HG02678 (cell line): ENCODE measurements around the gene UNC45A.
"Not testable (repeated sequence)": the region's sequence is repeated elsewhere in the genome, so short reads cannot be mapped to it uniquely, and the experiment has no call there.

Source experiments
- ATAC-seq: cut with Tn5 transposase; IDR thresholded peaks from one replicate; pipeline ENCODE4 v1.9.1; 2021; ENCODE audit warnings: mild to moderate bottlenecking, moderate library complexity; ENCODE audit not compliant: unreplicated experiment

The UNC45A gene

DNA sequence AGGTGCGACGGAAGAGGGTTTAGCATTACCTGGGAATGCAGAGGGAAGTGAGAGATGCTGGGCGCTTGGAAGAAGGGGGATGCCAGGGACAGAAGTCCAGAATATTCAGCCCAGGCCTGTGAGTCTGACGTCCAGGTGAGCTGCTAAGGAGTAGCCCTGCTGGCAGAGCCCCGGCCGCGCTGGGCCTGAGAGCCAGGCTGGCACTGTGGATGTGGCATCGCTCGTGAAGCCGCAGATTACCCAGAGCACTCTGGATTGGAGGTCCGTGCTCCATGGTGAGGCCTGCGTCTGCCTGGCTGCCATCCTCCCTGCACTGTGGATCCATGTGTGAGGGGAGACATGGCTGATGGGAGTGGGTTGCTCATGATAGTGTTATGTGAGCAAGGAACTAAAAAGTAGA is 17.5 kb upstream of the UNC45A start:
- no peak for ATAC-seq

DNA sequence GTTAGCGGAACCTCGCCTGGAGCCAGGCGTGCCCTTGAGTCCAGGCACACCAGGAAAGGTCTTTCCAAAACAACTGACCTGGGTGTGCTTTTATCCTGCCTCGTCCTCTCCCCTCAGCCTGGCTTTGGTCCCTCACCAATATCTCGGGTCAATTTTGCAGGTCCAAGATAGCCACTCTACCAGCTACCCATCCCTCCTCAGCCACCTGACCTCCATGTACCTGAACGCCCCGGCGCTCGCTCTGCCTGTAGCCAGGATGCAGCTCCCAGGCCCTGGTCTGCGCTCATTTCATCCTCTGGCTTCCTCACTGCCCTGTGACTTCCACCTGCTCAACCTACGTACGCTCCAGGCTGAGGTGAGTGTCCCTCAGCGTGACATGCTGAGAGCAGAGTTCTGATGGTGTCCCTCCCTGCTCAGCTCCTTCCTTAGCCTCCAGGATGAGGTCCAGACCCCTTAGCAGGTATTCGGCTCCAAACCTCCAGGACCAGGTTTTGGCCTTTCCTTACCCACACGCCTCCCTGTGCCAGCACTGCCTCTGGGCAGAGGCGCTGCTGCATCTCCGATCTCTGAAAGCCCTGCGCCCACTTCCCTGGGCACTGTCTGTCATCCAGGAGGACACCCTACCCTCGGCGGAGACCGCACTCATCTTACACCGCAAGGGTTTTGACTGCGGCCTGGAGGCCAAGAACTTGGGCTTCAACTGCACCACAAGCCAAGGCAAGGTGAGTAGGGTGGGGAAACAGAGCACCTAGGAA is 16.9 kb upstream of the UNC45A start:
- ATAC-seq = no peak

DNA sequence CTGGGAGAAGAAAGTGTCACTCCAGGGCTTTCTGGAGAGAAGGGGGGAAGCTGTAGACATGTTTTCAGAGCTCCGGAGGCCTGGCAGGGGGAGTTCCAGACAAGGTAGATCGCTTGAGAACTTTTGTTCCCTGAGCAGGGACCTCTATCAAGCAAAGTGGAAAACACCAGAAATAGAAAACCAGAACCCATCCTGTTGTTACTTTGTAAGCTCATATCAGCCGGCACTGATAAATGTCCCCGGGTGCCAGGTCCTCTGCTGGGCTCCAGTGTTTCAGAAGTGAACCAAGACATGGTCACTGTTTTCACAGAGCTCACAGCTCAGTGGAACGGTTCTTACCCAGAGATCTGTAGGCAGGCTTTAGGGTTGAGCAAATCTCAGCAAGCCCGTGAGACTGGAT is 16.2 kb upstream of the UNC45A start:
- no peak for ATAC-seq

DNA sequence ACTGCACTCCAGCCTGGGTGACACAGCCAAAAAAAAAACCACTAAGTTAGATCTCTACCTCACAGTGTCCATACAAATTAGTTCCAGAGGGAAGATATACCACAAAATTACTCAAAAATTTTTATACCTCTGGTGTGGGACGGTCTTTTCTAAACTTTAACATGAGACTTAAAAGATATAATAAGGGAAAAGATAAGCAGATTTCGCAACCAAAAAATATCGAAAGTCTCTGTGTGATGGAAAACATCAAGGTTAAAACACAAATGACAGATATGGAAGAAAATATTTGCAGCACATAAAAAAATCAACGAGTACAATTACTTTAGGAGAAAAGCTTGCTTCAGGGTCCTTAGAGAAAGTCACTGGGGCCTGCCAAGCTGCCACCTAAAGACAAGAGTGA is 13.2 kb upstream of the UNC45A start:
- no peak for ATAC-seq

DNA sequence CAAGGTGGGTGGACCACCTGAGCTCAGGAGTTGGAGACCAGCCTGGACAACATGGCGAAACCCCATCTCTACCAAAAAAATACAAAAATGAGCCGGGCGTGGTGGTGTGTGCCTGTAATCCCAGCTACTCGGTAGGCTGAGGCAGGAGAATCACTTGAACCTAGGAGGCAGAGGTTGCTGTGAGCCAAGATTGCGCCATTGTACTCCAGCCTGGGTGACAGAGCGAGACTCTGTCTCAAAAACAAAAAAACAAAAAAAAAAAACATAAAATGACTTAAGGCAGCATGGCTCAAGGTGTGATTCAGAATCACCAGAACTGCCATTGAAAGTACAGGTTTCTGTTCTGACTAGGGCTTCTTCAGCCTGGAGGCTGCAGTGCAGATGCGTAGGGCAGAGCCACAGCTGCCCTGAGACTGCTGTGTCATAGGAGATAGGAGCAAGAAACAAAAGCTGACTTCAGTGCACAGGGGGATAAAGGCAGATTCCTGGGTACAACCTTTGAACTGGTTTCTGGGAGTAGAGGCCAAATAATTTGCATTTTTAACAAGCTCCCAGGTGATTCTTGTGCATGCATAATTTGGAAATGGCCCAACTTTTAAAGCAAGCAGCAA is 12.3 kb upstream of the UNC45A start:
- peak; percentile 62 for ATAC-seq

DNA sequence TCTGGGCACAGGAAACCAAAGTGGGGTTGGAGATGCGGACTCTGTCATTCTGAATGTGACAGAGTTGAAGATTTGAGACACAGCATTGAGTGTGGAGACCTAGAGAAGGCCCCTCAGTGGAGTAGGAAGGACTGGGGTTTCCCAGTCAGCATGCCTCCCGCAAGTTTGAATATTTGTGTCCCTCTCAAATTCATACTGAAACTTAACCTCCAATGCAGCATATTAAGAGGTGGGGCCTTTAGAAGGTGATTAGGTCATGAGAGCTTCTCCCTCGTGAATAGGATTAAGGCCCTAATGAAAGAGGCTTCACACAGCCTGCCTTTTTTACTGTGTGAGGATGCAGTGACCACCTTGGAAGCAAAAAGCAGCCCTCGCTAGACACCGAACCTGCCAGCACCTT is 10.7 kb upstream of the UNC45A start:
- ATAC-seq = peak; percentile 73

DNA sequence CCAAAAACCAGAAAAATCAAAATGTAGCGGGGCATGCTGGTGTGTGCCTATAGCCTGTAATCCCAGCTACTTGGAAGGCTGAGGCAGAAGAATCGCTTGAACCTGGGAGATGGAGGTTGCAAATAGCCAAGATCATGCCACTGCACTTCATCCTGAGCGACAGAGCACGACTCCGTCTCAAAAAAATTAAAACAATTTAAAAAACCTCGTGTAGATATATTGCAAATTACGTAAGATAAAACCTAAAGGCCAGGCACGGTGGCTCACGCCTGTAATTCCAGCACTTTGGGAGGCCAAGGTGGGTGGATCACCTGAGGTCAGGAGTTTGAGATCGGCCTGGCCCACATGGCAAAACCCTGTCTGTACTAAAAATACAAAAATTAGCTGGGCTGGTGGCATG is 8.3 kb upstream of the UNC45A start:
- not testable (repeated sequence) for ATAC-seq

DNA sequence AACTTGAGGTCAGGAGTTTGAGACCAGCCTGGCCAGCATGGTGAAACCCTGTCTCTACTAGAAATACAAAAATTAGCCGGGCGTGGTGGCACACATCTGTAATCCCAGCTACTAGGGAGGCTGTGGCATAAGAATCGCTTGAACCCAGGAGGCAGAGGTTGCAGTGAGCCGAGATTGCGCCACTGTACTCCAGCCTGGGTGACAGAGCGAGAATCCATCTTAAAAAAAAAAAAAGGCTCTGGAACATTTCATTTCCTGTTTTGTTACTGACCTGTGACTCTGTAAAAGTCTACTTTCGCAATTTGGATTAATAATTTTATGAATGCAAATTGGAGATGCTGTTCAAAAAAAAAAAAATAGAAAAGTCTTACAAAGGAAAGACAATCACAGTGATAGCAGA is 7.0 kb upstream of the UNC45A start:
- not testable (repeated sequence) for ATAC-seq

DNA sequence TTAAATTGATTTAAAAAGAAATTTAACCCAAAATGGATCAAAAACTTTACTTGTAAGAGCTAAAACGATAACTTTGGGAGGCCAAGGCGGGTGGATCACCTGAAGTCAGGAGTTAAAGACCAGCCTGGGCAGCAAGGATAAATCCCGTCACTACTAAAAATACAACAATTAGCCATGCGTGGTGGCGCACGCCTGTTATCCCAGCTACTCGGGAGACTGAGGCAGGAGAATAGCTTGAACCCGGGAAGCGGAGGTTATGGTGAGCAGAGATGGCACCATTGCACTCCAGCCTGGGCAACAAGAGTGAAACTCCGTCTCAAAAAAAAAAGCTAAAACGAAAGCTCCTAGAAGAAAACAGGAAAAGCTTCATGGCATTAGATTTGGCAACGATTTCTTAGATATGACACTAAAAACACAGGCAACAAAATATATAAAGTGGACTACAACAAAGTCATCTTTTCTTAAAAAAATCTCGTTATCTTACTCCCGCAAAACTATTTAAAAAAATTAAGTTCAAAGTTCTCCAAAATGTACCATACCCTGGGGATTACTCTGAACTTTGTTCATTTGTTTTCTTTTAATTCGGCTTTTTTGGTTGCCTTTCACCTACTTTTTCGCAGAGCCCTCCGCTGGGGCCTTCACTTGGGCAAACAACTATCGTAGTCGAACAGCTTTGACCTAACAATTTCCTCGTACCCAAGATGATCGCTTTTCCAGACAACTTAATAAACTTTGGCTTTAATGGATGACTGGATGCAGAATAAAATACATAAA is 5.7 kb upstream of the UNC45A start:
- ATAC-seq = no peak

DNA sequence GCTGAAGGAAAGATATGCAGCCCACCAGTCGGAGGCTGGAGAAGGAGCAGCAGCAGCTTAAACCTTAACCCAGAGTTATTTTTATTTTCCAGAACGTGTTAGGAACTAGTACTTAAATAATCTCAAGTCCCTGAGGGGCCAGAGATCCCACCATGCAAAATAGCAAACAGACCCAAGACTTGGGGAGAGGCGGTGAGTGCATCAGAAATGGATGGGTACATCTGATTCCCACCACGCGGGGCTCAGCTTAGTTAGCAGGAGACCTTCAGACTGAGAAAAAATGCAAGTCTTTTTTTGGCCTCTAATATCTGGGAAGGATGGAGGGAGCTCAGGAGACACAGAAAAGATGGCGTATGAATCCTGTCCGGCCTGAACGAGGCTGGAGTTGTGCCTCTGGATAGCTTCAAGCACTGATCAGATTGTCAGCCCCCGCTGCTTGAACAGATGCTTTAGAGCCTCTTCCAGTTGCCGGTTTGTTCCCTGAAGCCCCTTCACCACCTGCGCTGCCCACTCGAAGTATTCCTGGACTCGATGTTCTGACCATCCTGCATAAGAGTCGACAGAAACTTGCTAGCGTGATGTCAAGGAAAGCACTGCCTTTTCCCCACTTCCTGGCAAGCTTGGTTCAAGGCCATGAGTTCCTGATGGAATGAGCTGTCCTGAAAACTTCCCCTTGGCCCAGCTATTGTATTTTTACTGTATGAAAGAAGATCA is 4.1 kb upstream of the UNC45A start:
- ATAC-seq = no peak

DNA sequence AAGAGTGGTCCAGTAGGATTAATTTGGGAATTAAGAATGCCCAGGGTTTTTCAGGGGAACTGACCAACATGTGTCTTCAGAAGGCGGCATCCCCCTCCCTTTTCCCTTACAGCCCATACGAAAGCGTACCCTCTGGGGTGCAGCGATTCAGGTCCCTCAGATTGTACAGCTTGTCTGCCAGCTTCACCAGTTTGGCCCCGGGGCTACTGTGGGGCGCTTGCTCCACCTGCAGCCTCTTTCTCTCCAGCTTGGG is 3.6 kb upstream of the UNC45A start:
- no peak for ATAC-seq

DNA sequence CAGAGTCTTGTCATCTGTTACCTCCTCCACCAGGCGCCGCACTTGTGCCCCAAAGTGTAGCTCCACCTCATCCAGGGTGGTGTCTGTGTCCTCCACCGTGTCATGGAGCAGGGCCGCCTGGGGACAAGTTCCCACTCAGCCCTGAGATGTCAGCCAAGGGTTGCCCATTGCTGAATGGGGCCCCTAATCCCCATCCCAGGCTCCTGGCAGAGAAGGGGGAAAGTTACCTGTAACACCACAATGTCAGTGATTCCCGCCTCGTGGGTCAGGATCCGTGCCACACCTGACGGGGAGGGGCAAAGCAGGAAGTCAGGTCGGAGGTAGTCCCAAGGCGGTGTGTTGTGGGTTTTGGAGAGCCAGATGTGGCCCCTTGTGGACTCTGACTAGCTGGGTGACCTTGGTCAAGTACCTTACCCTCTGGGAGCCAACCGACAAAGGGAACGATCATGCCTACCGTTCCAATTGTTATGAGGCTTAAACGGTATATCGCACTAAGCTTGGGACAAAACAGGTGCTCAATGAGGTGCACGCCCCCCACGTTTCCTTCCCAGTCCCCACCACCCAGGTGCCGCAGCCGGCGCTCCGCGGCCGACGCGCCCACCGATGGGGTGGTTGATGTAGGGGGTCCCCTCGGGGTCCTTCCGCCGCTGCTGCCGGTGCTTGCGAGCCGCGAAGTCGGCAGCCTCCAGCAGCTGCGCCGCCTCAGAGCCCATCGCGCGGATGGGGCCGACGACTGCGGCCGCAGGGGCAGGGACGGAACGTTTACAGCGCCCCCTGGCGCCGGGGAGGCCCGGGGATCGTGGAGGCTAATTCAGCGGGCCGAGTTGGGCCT is 3.0 kb upstream of the UNC45A start, which contains the start of gene HDDC3:
Gene HDDC3 (minus strand): TSS at position 722 of the 832 bp plus-strand sequence. CDS start 9 bp downstream, at position 713.
- peak; percentile 47 for ATAC-seq

DNA sequence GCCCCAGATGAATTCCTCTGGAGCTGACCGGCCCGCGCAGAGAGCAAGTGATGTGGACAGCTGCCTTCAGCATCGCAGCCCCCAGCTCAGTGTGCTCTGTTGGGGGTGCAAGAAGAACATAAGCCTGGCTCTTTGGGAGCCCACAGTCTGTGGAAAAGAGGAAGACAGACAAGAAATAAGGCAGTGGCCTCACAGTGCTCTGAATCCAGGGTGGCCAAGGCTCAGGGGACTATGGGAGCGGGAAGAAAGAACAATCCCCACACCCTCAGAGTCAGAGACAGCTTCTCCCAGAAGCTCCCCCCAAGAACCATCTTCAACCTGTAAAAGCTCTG is 2.5 kb upstream of the UNC45A start:
- ATAC-seq = no peak

DNA sequence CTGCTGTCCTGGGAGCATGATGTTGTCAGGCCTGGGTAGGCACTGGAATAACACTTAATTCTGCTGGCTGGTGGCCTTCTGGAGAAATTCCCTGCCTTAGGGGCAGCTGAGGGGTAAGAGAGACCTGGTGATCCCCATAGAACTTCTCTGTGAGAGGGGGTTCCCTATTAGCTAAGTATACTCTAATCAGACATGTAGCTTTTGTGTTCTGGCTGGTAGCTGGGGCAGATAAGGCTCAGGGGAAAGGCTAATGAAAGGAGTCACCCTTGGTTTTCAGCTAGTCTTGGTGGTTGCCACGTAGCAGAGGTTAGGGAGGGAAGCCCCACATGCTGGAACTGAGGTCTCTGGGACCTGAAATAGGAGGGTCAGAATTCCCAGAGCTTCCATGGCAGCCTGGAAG is 1.8 kb upstream of the UNC45A start:
- ATAC-seq = no peak

DNA sequence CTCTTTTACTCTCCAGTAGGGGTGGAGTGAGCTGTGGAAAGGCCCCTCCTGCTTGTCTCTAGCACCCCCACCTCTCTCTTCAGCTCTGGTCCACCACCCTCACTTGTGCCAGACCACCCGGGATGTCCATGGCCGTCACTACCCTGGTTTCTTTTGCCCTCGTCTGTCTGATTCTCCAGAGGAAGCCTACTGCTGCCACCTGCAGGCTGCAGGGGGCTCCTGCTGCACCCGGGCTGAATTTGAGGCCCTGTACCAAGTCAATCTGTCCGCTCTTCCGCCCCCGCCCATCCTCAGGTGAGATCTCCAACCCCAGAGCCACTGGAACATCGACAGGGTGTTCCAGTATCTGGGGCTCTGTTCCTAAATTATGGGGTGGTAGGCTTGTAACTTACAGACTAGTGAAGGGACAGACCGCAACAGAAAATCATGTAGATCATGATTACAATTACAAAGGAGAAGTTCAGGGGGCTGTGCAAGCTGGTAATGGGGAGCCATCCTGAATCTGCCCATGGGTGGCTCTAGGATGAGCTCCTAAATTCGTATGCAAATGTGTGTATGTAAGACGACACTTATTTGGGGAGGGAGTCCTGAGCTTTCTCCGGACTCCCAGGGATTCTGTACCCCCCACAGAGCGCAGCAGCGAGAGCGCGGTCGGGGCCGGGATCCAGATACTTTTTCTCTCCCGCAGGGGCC is 683 bp upstream of the UNC45A start:
- peak; percentile 31 for ATAC-seq

DNA sequence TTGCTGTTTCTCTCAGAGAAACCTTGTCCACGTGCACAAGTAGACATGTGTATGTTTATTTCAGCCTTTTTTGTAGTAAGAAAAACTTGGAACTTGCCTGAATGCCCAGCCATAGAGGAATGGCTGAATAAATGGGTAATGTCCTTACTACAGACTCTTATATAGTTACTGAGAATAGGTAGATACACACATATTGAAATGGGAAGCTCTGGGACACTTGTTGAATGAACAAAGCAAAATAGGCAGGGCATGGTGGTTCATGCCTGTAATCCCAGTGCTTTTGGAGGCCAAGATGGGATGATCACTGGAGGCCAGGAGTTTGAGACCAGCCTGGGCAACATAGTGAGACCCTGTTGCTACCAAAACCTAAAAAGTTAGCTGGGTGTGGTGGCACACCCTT is 1.7 kb downstream of the UNC45A start:
- no peak for ATAC-seq

DNA sequence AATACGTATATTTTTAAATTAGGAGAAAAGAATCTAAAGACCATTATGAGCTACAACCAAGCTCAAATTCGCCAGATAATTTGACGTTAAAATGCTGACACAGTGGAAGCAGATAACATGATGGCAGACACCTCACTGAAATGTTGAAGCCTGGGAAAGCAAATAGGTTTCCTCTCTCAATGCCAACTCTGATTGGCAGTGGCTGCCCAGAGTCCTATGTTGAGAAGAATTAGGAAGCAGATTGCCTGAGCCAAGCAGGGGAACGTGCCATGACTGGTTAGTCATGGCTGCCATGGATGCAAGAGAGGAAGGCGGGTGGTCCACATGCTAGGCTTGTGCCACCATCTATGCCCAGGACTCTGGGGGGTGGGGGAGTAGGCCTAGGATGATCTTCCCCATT is 3.2 kb downstream of the UNC45A start:
- ATAC-seq = no peak

DNA sequence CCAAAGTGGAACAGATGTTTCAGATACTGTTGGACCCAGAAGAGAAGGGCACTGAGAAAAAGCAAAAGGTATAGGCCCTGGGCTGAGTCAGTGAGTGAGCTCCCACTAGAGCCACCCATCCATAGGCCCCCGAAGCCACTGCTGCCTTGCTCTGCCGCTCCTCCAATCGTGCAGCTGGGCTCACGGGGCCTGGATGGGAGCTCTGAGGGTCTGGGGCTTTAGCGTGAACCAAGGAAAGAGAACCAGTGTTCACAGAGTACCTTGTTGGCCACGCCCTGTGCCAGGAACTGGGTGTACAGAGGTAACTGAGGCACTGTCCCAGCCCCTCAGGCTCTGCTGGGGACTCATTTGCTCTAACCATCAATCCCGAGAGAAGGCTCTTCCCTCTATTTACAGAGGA is 4.7 kb downstream of the UNC45A start:
- no peak for ATAC-seq

DNA sequence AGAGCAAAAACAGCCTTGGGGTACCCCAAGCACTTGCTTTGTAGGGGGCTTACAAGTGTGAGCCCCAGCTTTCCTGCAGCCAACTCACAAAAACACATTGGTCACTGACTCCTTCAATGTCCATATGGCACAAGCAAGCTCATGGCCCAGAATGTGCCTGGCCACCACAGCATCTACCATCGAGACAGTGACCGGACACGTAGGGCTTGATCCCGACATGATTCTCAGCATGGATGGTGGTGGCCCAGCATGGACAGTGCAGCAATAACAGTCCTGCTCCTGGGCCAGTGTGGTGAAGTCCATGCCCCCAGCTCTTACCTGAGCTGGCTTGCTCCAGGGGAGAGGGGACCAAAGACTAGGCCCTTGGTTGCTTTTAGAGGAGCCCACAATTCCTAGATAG is 6.0 kb downstream of the UNC45A start:
- ATAC-seq = no peak
